Bronchial epithelial cell (primary cell): ENCODE data around the gene GLG1. TPM values are rescaled to one million over a fixed set of nuclear protein-coding genes. Genes with fewer than 3 reads are reported as not detected.
A peak's percentile ranks its signal among the peaks of the same experiment; 100 is the strongest.

Source experiments
- DNase-seq: peaks from one replicate; pipeline ENCODE4 v3.0.0-alpha.2; 2010; ENCODE audit warnings: low read depth
- FAIRE-seq: peaks from 2 replicates; lab custom pipeline; 2011; peaks lifted over from hg19 to GRCh38; lab: Jason Lieb, UNC
- H3K27me3 ChIP-seq: 2 replicates; pipeline ENCODE4 v1.5.1; 2011; ENCODE audit warnings: low read length; ENCODE audit not compliant: control insufficient read depth, insufficient read depth
- H3K36me3 ChIP-seq: 2 replicates; pipeline ENCODE4 v1.5.1; 2011; ENCODE audit warnings: low read length; ENCODE audit not compliant: control insufficient read depth, insufficient read depth
- H3K4me3 ChIP-seq: 2 replicates; pipeline ENCODE4 v1.5.1; 2011; ENCODE audit warnings: mild to moderate bottlenecking, low read depth, low read length, control low read depth
- total RNA-seq: library from RNA; depleted of rRNA; stranded (reverse); fragments of >200 nt; gene quantifications from 2 replicates; pipeline ENCODE4 v1.2.1, GENCODE V29; 2014
- TF ChIP-seq, protein P1 (sequence below): IDR thresholded peaks from 2 replicates; pipeline ENCODE4 v1.5.1; 2011; ENCODE audit warnings: mild to moderate bottlenecking, moderate library complexity, low read length, control low read depth, inconsistent platforms; ENCODE audit not compliant: insufficient read depth, severe bottlenecking

Gene GLG1
- total RNA-seq, 1 donor from 2014 or later: 65.0 TPM

DNA sequence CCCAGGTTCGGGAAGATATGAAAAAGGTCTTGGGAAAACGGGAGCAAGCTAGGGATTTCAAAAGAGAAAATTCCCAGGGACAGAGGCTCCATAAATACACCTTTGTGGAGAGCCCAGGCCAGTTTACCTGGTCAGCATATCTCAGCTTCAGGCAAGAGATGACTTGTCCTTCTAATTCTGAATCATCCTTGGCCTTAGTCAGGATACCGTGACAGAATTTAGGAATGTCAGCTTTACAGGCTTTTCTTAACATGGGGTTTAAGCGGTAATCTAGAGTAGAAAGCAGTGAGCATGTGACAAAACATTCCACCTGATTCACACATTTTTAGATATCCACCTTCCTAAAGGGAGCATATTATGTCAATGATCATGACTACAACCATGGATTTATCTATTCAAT, 144.6 kb downstream of the GLG1 start:
- DNase-seq (peak; percentile 97), FAIRE-seq (no peak)
- H3K4me3 ChIP-seq: no peak overlapping the region
- TF ChIP-seq, protein P1, sequence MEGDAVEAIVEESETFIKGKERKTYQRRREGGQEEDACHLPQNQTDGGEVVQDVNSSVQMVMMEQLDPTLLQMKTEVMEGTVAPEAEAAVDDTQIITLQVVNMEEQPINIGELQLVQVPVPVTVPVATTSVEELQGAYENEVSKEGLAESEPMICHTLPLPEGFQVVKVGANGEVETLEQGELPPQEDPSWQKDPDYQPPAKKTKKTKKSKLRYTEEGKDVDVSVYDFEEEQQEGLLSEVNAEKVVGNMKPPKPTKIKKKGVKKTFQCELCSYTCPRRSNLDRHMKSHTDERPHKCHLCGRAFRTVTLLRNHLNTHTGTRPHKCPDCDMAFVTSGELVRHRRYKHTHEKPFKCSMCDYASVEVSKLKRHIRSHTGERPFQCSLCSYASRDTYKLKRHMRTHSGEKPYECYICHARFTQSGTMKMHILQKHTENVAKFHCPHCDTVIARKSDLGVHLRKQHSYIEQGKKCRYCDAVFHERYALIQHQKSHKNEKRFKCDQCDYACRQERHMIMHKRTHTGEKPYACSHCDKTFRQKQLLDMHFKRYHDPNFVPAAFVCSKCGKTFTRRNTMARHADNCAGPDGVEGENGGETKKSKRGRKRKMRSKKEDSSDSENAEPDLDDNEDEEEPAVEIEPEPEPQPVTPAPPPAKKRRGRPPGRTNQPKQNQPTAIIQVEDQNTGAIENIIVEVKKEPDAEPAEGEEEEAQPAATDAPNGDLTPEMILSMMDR: no peak
- peaks cover 5% of the 10 kb centered on the region for H3K36me3 ChIP-seq
- no peaks in the 10 kb centered on the region for H3K27me3 ChIP-seq

DNA sequence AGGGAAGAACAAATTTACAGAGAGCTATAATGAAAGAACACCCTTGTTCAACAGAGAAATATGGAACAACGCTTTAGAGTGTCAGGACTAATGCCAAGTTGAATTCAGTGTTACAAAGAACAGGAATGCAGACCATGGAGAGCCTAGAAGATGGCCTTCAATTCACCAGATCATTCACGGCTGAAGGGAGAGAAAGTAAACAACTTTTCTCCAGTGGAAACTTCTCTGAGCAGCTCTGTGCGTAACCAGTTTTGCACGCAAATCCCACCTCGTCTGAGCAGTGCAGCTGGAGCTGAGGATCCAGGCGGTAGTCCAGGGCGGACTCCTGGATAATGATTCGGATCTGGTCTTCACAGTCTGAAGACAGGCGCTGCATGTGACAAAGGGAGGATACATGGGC, 145.1 kb downstream of the GLG1 start:
- no peak overlapping the region for H3K4me3 ChIP-seq
- FAIRE-seq (no peak), DNase-seq (no peak)
- H3K36me3 ChIP-seq: peaks cover 4% of the 10 kb centered on the region
- TF ChIP-seq, protein P1: no peak
- no peaks in the 10 kb centered on the region for H3K27me3 ChIP-seq

DNA sequence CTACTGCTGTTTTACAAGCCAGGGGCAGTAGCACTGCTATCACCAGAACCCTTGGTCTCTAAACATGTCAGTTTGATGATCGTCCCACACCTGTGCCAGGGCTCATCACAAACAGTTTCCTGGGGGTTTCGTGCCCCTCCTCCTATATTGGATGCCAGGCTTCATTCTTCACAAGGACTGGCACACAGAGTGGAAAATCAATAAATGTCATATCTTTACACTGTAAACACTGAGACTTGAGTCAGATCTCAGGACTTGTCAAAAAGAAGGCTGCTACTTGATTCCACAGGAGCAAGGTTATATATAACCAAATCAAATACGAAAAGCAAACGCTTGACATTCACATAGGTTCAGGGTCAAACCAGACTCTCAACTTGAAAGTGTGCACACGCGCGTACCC, 146.4 kb downstream of the GLG1 start:
- no peaks in the 10 kb centered on the region for H3K27me3 ChIP-seq
- peaks cover 4% of the 10 kb centered on the region for H3K36me3 ChIP-seq
- no peak for FAIRE-seq

DNA sequence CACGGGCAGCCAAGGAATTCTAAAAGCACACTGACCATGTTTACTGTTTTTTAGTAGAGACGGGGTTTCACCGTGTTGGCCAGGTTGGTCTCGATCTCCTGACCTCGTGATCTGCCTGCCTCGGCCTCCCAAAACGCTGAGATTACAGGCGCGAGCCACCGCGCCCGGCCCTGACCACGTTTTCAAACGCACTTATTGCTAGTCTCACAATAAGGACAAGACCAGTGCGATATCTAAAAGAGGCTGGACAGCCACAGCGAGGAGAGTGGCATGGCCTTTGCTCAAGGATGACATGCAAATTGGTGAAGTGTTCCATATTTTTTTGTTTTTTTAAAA, 150.7 kb downstream of the GLG1 start:
- no peak for DNase-seq
- Histone ChIP-seq H3K4me3 (no peak overlapping the region), H3K36me3 (peaks cover 18% of the 10 kb centered on the region), H3K27me3 (no peaks in the 10 kb centered on the region)
- TF ChIP-seq, protein P1: no peak
- FAIRE-seq: no peak

More for the DNA sequence above, 146.4 kb downstream of the GLG1 start:
- TF ChIP-seq, protein P1: no peak
- no peak overlapping the region for H3K4me3 ChIP-seq
- DNase-seq: no peak

DNA sequence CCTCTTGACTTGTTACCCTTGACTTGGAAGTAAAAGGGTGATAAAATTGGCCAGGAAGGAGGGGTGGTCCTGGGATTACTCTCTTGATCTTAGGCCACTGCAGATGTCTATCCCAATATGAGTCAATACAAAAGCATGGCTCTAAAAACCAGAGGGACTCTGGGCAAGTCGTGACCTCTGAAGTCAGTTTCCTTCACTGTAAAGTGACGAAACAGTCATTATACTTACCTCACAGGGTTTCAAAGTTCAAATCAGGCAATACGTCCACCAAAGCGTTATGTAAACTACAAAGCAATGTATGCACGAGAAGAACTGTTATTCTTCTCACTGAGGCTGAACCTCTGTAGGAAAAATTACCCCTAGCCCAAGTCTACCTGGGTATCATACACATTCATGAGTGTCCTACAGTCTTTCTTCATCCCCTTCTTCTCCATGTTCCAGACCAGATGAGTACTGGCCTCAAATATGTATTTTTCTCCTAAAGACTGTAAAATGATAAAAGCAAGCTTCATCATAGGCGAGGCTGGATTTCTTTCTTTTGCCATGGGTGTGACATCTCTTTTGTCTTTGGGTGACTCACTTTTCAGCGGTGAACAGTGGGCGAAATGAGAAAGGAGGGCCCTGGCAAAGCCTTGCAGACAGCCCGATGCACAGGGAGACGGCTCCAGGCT, 151.2 kb downstream of the GLG1 start:
- TF ChIP-seq, protein P1: no peak
- Histone ChIP-seq H3K36me3 (peaks cover 20% of the 10 kb centered on the region), H3K4me3 (no peak overlapping the region), H3K27me3 (no peaks in the 10 kb centered on the region)
- FAIRE-seq (no peak), DNase-seq (peak; percentile 74)

DNA sequence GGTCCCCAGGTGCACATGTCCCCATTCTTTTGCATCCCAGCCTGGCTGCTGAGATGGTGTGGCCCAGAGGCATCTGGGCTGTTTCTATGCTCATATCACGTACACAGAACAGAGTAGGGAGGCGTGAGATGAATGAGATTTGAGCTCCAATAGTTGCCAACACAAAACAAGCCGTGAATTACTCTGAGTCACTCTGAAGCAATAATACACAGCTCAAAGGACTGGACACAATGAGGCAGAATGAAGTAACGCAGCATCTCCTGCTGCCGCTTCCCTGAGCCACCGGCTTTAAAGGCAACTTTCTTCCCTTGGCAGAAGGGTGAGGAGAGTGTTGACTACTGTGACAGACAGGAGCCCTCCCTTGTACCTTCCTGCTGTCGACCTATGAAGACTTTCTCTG, 151.7 kb downstream of the GLG1 start:
- peak; percentile 84 for DNase-seq
- FAIRE-seq: peak; percentile 84
- Histone ChIP-seq H3K27me3 (no peaks in the 10 kb centered on the region), H3K4me3 (no peak overlapping the region), H3K36me3 (peaks cover 20% of the 10 kb centered on the region)
- TF ChIP-seq, protein P1: no peak
